Stimulated activated CD4-positive, alpha-beta T cell treated with anti-CD3 and anti-CD28 coated beads, Interleukin-4, amount 100 ng/mL, for 1 hour (primary cell): ENCODE results near the gene CDH23.

Source experiments
- DNase-seq: peaks from one replicate; pipeline ENCODE4 v3.0.0-alpha.2; 2020

The CDH23 gene

GRCh38 chr10:71671994-71672946, 275.6 kb downstream of the CDH23 start:
- DNase-seq: no peak

- no peak for DNase-seq
Observed at GRCh38 chr10:71675295-71675970, 278.7 kb downstream of the CDH23 start.

GRCh38 chr10:71677261-71677660, 280.5 kb downstream of the CDH23 start:
- no peak for DNase-seq

GRCh38 chr10:71678057-71678805, 281.5 kb downstream of the CDH23 start:
- DNase-seq: no peak

GRCh38 chr10:71679425-71679824, 282.7 kb downstream of the CDH23 start:
- no peak for DNase-seq

GRCh38 chr10:71681977-71682376, 285.3 kb downstream of the CDH23 start:
- DNase-seq: no peak

- no peak for DNase-seq
Observed at GRCh38 chr10:71683301-71683700, 286.6 kb downstream of the CDH23 start.

- DNase-seq: peak; percentile 16
Observed at GRCh38 chr10:71684356-71685173, 287.8 kb downstream of the CDH23 start.

GRCh38 chr10:71685554-71686232, 289.0 kb downstream of the CDH23 start:
- no peak for DNase-seq

GRCh38 chr10:71687077-71687476, 290.4 kb downstream of the CDH23 start:
- no peak for DNase-seq

GRCh38 chr10:71687480-71687879, 290.8 kb downstream of the CDH23 start:
- no peak for DNase-seq

GRCh38 chr10:71688256-71688655, 291.5 kb downstream of the CDH23 start:
- DNase-seq: no peak

GRCh38 chr10:71690094-71690720, 293.5 kb downstream of the CDH23 start:
- DNase-seq: no peak

- DNase-seq: no peak
Observed at GRCh38 chr10:71691405-71691804, 294.7 kb downstream of the CDH23 start.

GRCh38 chr10:71692598-71693306, 296.0 kb downstream of the CDH23 start:
- no peak for DNase-seq

- DNase-seq: no peak
Observed at GRCh38 chr10:71693377-71693776, 296.7 kb downstream of the CDH23 start.

GRCh38 chr10:71694039-71694501, 297.4 kb downstream of the CDH23 start:
- no peak for DNase-seq

- DNase-seq: peak; percentile 27
Observed at GRCh38 chr10:71694567-71694968, 297.8 kb downstream of the CDH23 start.

- no peak for DNase-seq
Observed at GRCh38 chr10:71695502-71696476, 299.1 kb downstream of the CDH23 start.
